Measurements from ENCODE around the gene KAT6B.

Gene KAT6B

DNA sequence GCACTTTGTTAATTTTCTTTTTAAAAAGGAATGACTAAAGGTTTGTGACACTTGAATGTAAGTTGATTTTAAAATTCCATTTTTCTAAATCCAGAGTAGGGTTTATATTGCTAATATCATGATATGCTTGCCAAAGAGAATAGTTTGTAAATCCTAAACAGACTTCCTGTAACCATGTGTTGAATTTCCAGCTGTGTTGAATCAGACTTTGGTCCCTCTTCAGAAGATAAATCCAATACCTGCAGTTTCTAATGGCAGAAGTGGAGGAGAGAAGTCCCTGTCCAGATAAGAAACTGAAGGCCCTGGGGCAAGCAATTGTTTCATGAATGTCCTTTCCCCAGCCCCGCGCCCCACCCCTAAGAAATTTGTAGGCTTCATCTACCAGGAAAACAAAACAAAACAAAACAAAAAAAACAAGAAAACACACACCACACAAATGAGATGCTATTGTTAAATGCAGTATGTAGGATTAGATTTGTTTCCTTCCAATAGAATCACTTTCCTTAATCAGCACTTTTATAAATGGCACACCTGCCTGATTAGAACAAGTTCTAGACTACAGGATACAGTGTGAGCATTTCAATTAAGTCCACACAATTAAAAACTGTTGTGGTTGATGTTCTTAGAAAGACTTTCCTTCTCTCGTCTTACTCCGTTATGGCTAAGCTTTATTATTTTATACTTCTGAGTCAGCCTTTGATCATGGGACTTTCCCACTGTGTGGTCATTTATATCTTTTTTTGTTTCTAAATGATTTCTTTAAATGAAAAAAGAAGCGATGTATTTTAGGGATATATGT, 122.8 kb downstream of the KAT6B start:
- TF ChIP-seq, protein P1, sequence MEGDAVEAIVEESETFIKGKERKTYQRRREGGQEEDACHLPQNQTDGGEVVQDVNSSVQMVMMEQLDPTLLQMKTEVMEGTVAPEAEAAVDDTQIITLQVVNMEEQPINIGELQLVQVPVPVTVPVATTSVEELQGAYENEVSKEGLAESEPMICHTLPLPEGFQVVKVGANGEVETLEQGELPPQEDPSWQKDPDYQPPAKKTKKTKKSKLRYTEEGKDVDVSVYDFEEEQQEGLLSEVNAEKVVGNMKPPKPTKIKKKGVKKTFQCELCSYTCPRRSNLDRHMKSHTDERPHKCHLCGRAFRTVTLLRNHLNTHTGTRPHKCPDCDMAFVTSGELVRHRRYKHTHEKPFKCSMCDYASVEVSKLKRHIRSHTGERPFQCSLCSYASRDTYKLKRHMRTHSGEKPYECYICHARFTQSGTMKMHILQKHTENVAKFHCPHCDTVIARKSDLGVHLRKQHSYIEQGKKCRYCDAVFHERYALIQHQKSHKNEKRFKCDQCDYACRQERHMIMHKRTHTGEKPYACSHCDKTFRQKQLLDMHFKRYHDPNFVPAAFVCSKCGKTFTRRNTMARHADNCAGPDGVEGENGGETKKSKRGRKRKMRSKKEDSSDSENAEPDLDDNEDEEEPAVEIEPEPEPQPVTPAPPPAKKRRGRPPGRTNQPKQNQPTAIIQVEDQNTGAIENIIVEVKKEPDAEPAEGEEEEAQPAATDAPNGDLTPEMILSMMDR (IDR thresholded peaks at IDR 0.05; ENCODE audit: borderline replicate concordance, insufficient read depth, low read depth, low read length) = no peak
- no peak overlapping the region for H3K4me3 ChIP-seq (ENCODE audit: low read depth, low read length)

DNA sequence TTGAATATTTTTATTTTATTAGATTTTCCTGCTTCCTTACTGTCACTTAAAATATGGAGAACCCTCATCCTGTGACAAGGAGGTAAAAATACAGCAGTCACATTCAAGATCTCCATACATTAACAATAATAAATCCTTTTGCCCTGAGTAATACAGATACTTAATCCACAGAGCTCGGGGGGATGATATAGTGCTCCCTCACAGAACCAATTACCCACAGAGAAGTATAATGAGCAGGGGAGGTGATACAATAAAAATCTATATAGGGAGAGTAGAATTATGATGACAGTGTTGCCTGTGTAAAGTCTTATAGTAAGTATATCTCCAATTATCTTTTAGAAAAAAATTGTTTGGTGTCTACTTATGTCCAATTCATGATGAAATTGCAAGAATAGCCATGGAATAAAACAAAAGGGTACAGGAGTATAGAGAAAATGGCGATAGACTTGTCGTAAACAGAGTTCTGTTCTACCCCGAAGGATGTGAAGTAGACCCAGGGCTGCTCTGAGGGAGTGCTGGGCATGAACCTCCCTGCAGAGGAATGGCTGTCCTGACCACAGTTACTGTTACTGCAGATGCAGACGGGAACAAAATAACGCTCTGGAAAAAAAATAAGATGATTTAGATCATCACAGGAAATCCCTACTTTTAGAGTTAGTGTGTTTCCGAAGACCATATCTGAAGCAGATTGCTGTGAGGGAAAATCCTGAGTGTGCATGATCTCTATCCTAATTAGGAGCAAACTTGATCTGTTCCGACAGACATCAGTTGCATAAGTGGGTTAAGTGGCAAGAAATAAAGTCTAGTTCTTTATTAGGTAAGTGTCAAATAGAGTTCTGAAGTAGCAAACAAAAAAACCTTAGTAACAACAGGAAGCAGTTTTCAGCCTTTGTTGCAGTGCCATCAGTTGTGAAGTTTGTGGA, 123.7 kb downstream of the KAT6B start:
- TF ChIP-seq, protein P1 (IDR thresholded peaks at IDR 0.05; ENCODE audit: borderline replicate concordance, insufficient read depth, low read depth, low read length) = no peak
- no peak overlapping the region for H3K4me3 ChIP-seq (ENCODE audit: low read depth, low read length)

DNA sequence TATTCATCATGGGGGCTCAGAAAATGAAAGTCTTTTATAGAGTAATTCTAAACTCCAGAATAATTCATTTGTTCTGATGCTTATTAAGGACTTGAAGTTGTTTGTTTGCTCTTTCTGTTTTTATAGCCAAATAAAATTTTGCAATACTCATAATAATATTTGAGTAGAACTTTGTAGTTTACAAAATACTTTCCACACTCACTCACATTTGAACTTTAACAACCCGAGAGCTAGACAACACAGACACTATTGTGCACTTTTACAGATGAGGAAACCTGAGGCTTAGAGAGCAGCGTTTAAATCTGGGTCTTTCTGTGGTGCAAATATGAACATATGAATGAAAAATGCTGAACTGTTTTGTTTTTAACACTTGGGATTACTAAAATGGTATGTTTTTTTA, 126.8 kb downstream of the KAT6B start:
- TF ChIP-seq, protein P1 (IDR thresholded peaks at IDR 0.05; ENCODE audit: borderline replicate concordance, insufficient read depth, low read depth, low read length) = no peak
- no peak overlapping the region for H3K4me3 ChIP-seq (ENCODE audit: low read depth, low read length)

DNA sequence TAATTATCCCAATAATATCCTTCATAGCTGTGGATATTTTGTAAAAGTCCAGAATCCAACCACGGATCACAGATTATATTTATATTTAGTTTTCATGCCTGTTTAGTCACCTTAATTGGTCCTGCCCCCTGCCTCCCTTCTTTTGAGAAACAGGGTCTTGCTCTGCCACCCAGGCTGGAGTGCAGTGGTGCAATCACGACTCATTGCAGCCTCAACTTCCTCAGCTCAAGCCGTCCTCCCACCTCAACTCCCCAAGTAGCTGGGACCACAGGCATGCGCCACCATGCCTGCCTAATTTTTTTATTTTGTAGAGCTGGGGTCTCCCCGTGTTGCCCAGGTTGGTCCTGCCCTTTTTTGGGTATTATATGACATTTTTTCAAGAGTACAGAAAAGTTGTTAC, 129.4 kb downstream of the KAT6B start:
- no peak overlapping the region for H3K4me3 ChIP-seq (ENCODE audit: low read depth, low read length)
- TF ChIP-seq, protein P1 (IDR thresholded peaks at IDR 0.05; ENCODE audit: borderline replicate concordance, insufficient read depth, low read depth, low read length) = no peak

DNA sequence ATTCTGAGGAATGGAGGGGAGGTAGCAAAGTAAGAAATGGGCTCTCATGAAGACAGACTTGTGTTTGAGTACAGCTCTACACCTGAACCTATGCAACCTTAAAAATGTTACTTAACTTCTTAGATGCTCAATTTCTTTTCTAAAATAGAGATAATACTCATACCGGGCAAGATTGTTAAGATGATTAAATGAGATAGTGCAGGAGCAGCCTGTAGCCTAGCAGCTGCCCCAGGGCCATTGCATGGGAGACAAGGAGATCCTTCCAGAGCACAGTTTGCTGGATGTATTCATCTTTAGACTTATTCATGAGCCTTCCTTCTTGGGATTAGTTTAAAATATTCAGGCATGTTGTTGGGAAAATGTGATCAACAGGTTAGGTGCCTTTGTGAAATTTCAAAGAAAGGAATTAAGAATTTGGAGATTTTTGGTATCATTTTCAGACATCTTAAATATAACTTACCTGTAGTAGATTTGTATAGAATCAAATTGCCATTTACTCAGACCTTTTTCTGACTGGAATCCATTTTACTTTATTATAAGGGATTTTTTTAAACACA, 130.2 kb downstream of the KAT6B start:
- no peak overlapping the region for H3K4me3 ChIP-seq (ENCODE audit: low read depth, low read length)
- TF ChIP-seq, protein P1 (IDR thresholded peaks at IDR 0.05; ENCODE audit: borderline replicate concordance, insufficient read depth, low read depth, low read length) = no peak

DNA sequence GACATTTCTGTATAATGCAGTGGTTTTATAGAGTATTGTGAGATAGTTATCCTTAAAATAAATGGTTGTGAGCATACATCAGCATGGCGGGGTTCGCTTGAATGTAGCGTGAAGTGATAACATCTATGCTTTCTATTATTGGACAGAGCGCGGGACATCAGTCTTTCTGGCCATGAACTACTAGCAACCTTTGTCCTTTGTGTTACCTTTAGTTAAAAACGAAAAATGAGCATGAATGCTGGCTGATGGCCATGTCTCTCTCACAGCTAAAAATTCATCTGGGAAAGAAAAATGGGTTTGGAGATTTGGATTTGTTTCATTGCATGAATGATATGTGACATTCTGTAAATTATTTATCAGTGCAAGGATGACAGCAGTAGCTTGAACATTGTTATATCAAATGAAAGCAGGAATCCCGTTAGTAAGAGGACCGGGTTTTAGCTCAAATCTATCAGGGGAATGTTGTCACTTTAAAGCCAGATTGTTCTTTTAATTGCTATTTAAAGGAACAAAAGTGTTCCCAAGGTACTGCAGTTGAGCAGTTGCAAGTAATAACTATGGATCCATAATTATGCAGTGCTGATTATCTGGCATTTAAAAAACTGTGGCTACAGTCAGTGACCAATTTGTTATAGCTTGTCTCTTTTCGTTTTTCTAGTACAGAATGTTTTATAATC, 131.0 kb downstream of the KAT6B start:
- TF ChIP-seq, protein P1 (IDR thresholded peaks at IDR 0.05; ENCODE audit: borderline replicate concordance, insufficient read depth, low read depth, low read length) = no peak
- no peak overlapping the region for H3K4me3 ChIP-seq (ENCODE audit: low read depth, low read length)

Data from GM12875 (cell line).